ENCODE measurements around the gene MYLK3. TPM values are rescaled to one million over a fixed set of nuclear protein-coding genes. Genes with fewer than 3 reads are reported as not detected.

MYLK3 gene
- total RNA-seq, 1 donor from 2014 or later = 0.25 TPM

DNA sequence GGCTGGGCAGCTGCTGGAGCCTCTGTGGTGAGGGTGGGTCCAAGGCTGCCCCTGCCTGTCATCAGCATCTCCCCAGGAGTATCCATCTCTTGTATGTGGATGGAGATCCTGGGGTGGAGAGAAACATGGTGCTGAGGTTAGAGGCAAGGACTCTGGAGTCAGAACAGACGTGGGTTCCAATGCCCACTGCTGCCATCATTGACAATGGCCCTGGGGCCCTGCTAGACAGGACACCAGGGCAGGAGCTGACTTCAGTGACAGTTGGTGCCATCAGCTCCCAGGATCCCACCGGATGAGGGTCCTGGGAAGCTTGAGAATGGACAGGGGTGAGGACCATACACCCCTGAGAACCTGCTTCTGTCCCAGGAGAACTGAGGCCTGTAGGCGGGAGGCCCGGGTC lies 15.6 kb downstream of the MYLK3 start:
- no peak for TF ChIP-seq POLR2A (IDR thresholded peaks at IDR 0.05)
- no peak for TF ChIP-seq CTCF (IDR thresholded peaks at IDR 0.05)
- H3K4me1 ChIP-seq = no peaks in the 10 kb centered on the region
- no peak overlapping the region for H3K4me3 ChIP-seq
- no peak overlapping the region for H3K27ac ChIP-seq
- H3K9me3 ChIP-seq = no peaks in the 10 kb centered on the region
- intact Hi-C loops (cut with DNase I) = no loop called here
- no peaks in the 10 kb centered on the region for H3K36me3 ChIP-seq
- no peak for DNase-seq (ENCODE audit: extremely low spot score in 2 of 2)
- H3K27me3 ChIP-seq = no peaks in the 10 kb centered on the region

GRCh38 chr16:46731691-46732555 lies 16.2 kb downstream of the MYLK3 start:
- H3K4me3 ChIP-seq = no peak overlapping the region
- TF ChIP-seq POLR2A (IDR thresholded peaks at IDR 0.05) (no peak), POLR2AphosphoS5 (IDR thresholded peaks at IDR 0.05; ENCODE audit: insufficient read depth in 1 of 2, low read depth in 1 of 2) (no peak), CTCF (IDR thresholded peaks at IDR 0.05) (no peak)
- H3K4me1 ChIP-seq = no peaks in the 10 kb centered on the region
- no peak for DNase-seq (ENCODE audit: extremely low spot score in 2 of 2)
- no peak overlapping the region for H3K27ac ChIP-seq
- H3K9me3 ChIP-seq = no peaks in the 10 kb centered on the region
- intact Hi-C loops (cut with DNase I) = no loop called here
- no peaks in the 10 kb centered on the region for H3K27me3 ChIP-seq
- H3K36me3 ChIP-seq = no peaks in the 10 kb centered on the region

DNA sequence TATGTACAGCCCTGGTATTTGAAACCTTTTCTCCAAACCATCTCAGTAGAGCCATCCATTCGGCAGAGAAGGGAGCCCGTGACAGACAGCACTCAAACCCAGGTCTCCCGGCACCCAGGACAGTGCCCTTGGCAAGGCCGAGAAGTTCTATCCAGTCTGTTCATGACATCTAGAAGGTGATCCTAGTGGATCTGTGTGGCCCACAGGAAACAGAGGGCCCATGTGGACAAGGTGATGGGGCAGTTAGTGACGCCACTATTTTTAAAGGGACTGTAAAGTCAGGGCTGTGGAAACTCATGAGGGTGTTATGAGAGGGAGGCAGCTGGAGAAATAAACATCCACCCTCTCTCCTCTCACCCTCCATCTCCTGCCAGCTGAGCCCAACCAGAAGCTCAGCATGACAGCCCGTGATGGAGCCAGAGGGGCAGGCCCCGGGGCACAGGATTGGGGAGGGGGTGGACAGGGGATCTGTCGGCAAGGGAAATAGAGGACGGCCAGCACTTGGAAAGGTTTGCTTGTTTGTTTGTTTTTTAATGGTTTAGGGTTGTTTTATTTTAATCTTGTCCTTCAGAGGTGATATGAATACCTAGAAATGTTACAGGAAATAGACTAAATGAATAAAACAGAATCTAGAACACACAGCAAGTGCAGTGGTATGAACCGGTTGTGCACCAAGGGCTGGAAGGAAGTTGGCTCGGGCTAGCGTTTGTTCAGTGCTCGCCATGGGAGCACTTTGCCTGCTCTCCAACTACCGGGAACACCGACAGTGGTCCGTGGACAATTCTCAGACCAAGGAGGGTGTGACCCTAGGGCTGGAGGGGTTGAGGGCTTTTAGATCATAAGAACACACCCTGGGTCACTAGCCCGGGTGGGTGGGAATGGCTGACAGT lies 17.1 kb downstream of the MYLK3 start:
- TF ChIP-seq POLR2AphosphoS5 (IDR thresholded peaks at IDR 0.05; ENCODE audit: insufficient read depth in 1 of 2, low read depth in 1 of 2) = no peak
- no peak for TF ChIP-seq CTCF (IDR thresholded peaks at IDR 0.05)
- TF ChIP-seq POLR2A (IDR thresholded peaks at IDR 0.05) = no peak
- Histone ChIP-seq H3K9me3 (no peaks in the 10 kb centered on the region), H3K4me3 (no peak overlapping the region), H3K36me3 (no peaks in the 10 kb centered on the region), H3K4me1 (no peaks in the 10 kb centered on the region), H3K27me3 (no peaks in the 10 kb centered on the region), H3K27ac (no peak overlapping the region)
- DNase-seq (ENCODE audit: extremely low spot score in 2 of 2) = no peak
- intact Hi-C loops (cut with DNase I) = no loop called here

GRCh38 chr16:46730126-46730525 lies 18.0 kb downstream of the MYLK3 start:
- H3K36me3 ChIP-seq = no peaks in the 10 kb centered on the region
- DNase-seq (ENCODE audit: extremely low spot score in 2 of 2) = no peak
- no peak overlapping the region for H3K4me3 ChIP-seq
- no peaks in the 10 kb centered on the region for H3K27me3 ChIP-seq
- TF ChIP-seq POLR2A (IDR thresholded peaks at IDR 0.05) = no peak
- TF ChIP-seq POLR2AphosphoS5 (IDR thresholded peaks at IDR 0.05; ENCODE audit: insufficient read depth in 1 of 2, low read depth in 1 of 2) = no peak
- TF ChIP-seq CTCF (IDR thresholded peaks at IDR 0.05) = no peak
- H3K27ac ChIP-seq = no peak overlapping the region
- H3K4me1 ChIP-seq = no peaks in the 10 kb centered on the region
- no peaks in the 10 kb centered on the region for H3K9me3 ChIP-seq
- intact Hi-C loops (cut with DNase I) = no loop called here

All from vagina (tissue), 2 donors.